CD4-positive, alpha-beta T cell treated with Interferon gamma for 1 hour (primary cell): ENCODE results near the gene UBE4B.

Experiments
- DNase-seq: peaks from one replicate; pipeline ENCODE4 v3.0.0-alpha.2; 2020

The UBE4B gene

GRCh38 chr1:10121688-10122087 is 88.9 kb downstream of the UBE4B start:
- DNase-seq: no peak

DNA sequence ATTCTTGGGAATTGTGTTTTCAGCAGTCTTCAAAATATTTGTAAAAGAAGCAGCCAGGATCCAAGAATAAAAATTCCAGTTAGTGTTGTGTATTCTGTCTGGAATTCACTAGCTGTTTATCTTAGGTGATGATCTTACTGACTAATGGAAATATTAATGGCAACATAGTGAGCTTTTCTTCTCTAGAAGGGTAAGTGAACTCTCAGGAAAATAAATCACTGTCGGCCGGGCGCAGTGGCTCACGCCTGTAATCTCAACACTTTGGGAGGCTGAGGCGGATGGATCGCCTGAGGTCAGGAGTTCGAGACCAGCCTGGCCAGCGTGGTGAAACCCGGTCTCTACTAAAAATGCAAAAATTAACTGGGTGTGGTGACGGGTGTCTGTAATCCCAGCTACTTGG is 90.2 kb downstream of the UBE4B start:
- DNase-seq: no peak

GRCh38 chr1:10128101-10128765 is 95.5 kb downstream of the UBE4B start:
- DNase-seq: no peak

- no peak for DNase-seq
Observed at GRCh38 chr1:10132316-10132715, 99.6 kb downstream of the UBE4B start.

- DNase-seq: no peak
Observed at GRCh38 chr1:10132852-10133251, 100.1 kb downstream of the UBE4B start.

- no peak for DNase-seq
Observed at GRCh38 chr1:10140981-10141380, 108.2 kb downstream of the UBE4B start.

GRCh38 chr1:10143961-10144485 is 111.3 kb downstream of the UBE4B start:
- no peak for DNase-seq

DNA sequence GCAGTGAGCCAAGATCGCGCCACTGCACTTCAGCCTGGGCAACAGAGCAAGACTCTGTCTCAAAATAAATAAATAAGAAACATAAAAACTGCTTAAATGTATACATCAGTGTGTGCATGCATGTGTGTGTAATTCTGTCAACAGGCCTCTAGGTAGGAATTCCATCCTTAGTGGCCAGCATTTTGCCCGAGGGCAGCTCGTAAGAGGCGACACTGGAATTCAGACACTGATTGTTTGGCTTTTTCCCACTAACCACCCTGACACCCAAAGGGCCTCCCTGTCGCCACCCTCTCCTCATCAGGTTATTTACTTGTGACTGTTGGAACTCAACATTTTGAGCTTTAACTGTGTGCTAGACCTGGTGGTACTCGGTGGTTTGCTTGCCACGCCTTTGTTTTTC is 113.6 kb downstream of the UBE4B start:
- DNase-seq: no peak

DNA sequence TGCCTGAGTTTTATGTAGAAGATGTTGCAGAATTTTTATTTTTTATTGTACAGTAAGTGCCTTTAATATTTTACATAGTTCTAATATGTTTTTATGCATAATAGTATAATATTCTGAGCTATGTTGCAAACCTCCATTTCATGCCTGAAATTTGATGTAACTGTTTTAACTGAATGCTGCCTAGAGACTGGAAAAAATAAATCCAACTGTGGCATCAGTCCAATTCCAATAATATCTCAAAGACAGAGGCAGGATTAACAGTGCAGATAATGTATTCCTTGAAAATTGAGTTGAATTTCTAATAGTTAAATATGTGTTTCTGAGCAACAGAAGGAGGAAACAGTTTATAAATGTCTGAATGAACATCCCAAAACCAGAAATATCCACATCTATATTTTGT is 116.5 kb downstream of the UBE4B start:
- no peak for DNase-seq

- DNase-seq: no peak
Observed at GRCh38 chr1:10152709-10153284, 120.0 kb downstream of the UBE4B start.

GRCh38 chr1:10155087-10155712 is 122.4 kb downstream of the UBE4B start:
- no peak for DNase-seq

GRCh38 chr1:10160173-10160572 is 127.4 kb downstream of the UBE4B start:
- no peak for DNase-seq

GRCh38 chr1:10160907-10161490 is 128.2 kb downstream of the UBE4B start:
- DNase-seq: no peak

GRCh38 chr1:10161541-10162290 is 129.0 kb downstream of the UBE4B start:
- no peak for DNase-seq

GRCh38 chr1:10168912-10169514 is 136.3 kb downstream of the UBE4B start:
- DNase-seq: no peak

DNA sequence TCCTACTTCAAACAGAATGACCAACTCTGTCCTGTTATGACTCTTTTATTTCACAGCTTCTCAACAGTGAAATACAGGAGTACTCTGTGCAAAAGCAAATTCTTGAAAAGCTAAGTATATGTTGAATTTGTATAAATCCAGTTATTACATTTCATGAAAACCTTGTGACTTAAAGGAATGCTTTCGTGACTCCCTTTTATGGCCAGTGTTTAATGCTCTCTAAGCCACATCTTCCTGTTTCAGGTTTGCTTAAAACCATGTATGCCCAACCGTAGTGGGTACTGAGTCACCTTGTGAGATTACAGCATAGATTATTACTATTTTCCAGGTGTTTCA is 137.4 kb downstream of the UBE4B start:
- no peak for DNase-seq

- DNase-seq: no peak
Observed at GRCh38 chr1:10171105-10171767, 138.5 kb downstream of the UBE4B start.

DNA sequence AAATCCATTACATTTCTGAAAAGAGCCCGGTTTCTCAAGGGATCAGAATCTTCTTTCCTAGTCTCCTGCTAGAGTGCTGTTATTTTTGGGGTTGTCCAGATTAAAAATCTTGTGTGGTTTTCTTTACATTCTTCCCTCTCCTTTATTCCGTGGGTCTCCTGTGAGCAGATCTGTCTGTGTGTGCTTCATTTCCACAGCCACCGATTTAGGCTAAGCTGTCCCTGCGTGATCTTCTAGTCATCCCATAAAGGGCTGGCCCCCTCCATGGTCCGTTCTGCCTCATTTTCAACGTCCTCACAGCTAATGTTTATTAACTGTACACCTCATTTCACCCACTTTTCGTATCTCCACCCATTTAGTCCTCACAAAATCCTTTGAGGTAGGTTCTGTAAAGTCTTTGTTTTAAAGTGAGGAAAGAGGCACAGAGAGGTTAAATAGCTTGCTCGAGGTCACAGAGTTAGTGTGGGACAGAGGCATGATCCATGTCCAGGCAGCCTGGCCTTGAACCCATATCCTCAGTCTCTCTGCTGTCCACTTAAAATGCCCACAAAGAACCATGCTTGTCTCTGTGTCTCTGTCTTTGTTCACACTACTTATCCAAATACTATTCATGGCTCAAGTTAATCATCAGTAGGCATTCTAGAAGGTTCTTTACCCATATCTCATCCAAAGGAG is 139.4 kb downstream of the UBE4B start:
- no peak for DNase-seq

DNA sequence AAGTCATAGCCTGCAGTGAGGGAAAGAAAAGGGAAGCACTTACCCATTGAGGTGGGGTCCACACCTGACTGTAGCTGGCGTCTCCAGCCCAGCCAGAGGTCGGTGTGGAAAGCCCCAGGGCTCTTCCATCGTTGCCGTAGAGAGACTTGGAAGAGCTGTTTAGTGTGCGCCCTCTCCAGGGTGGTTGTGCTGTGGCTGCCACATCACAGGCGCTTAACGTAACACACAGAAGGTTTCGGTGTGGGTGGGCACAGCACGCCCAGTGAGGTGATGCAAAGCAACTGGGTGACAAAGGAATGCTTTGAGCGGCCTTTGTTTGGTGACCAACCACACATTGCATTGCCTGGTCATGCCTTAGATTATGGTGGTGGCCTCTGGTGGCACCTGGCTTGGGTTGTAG is 140.8 kb downstream of the UBE4B start:
- DNase-seq: peak; percentile 4

DNA sequence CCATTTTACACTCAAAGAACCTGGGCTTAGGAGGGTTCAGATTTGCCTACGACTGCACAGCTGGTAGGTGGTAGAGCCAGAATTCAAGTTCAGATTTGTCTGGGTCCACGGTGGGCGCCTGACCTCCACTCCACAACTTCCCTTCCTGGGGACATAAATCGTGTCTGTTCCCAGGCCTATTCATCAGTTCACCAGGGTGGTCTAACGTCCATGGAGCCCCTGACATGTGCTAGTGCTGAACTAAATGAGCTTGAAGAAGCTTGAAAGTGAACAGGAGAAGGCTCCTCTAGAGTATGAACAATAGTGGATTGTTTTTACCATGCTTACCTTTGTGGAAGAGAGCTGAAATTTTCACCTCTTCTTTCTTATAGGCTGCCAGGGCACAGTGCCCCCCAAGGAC is 145.1 kb downstream of the UBE4B start:
- no peak for DNase-seq

- no peak for DNase-seq
Observed at GRCh38 chr1:10178597-10179405, 146.0 kb downstream of the UBE4B start.
